Keratinocyte (primary cell): ENCODE data around the gene SAMD14. TPM values are rescaled to one million over a fixed set of nuclear protein-coding genes. Genes with fewer than 3 reads are reported as not detected.

Experiments used
- DNase-seq: peaks from one replicate; pipeline ENCODE4 v3.0.0-alpha.2; 2011; ENCODE audit warnings: low read depth, missing footprints, low spot score
- FAIRE-seq: peaks from 2 replicates; lab custom pipeline; 2011; peaks lifted over from hg19 to GRCh38; lab: Jason Lieb, UNC
- H2AFZ ChIP-seq: 2 replicates; pipeline ENCODE4 v1.6.0; 2012; ENCODE audit warnings: low read length, control low read depth, inconsistent platforms; ENCODE audit not compliant: control insufficient read depth
- H3K27ac ChIP-seq: 2 replicates; pipeline ENCODE4 v1.5.1; 2011; ENCODE audit warnings: low read length; ENCODE audit not compliant: control insufficient read depth, insufficient read depth
- H3K27me3 ChIP-seq: 3 replicates; pipeline ENCODE4 v1.6.0; 2011; ENCODE audit warnings: low read length; ENCODE audit not compliant: control insufficient read depth, insufficient read depth; ENCODE audit errors: extremely low read depth
- H3K36me3 ChIP-seq, 2 experiments: 2 replicates in 1 of 2; 3 replicates in 1 of 2; pipeline ENCODE4 v1.5.1; 2011; ENCODE audit warnings: low read length in 2 of 2, mild to moderate bottlenecking in 1 of 2; ENCODE audit not compliant: control insufficient read depth in 2 of 2, insufficient read depth in 2 of 2; ENCODE audit errors: extremely low read depth in 1 of 2
- H3K4me1 ChIP-seq: 3 replicates; pipeline ENCODE4 v1.5.1; 2011; ENCODE audit warnings: low read length; ENCODE audit not compliant: control insufficient read depth, insufficient read depth; ENCODE audit errors: extremely low read depth
- H3K4me2 ChIP-seq: 3 replicates; pipeline ENCODE4 v1.6.0; 2011; ENCODE audit warnings: low read depth, low read length; ENCODE audit not compliant: control insufficient read depth, insufficient read depth; ENCODE audit errors: extremely low read depth
- H3K4me3 ChIP-seq, 3 experiments: fragments of 200-600 bp in 1 of 3; sonication (generic) in 1 of 3; 2 replicates in 2 of 3; 3 replicates in 1 of 3; pipeline ENCODE4 v1.5.1; 2011 to 2016; ENCODE audit warnings: low read length in 3 of 3, mild to moderate bottlenecking in 3 of 3, control low read depth in 2 of 3, inconsistent platforms in 1 of 3, low read depth in 1 of 3, mixed read lengths in 1 of 3, mixed run types in 1 of 3, moderate library complexity in 1 of 3; ENCODE audit not compliant: control insufficient read depth in 2 of 3, insufficient read depth in 2 of 3; ENCODE audit errors: extremely low read depth in 1 of 3
- H3K79me2 ChIP-seq: 2 replicates; pipeline ENCODE4 v1.6.0; 2012; ENCODE audit warnings: low read length; ENCODE audit not compliant: control insufficient read depth, insufficient read depth
- H3K9ac ChIP-seq: 3 replicates; pipeline ENCODE4 v1.6.0; 2011; ENCODE audit warnings: low read length; ENCODE audit not compliant: control insufficient read depth, insufficient read depth; ENCODE audit errors: extremely low read depth
- H3K9me1 ChIP-seq: 3 replicates; pipeline ENCODE4 v1.6.0; 2011; ENCODE audit warnings: low read length; ENCODE audit not compliant: control insufficient read depth, insufficient read depth; ENCODE audit errors: extremely low read depth
- H3K9me3 ChIP-seq: 2 replicates; pipeline ENCODE4 v1.5.1; 2012; ENCODE audit warnings: low read depth, low read length; ENCODE audit not compliant: control insufficient read depth
- H4K20me1 ChIP-seq: 3 replicates; pipeline ENCODE4 v1.6.0; 2011; ENCODE audit warnings: low read length; ENCODE audit not compliant: control insufficient read depth, insufficient read depth; ENCODE audit errors: extremely low read depth
- CTCF ChIP-seq, 3 experiments: IDR thresholded peaks in 1 of 3; conservative IDR thresholded peaks in 1 of 3; optimal IDR thresholded peaks in 1 of 3; 2 replicates in 2 of 3; 3 replicates in 1 of 3; pipeline versions ENCODE3 to v1.5.1; 2011; ENCODE audit warnings: low read length in 3 of 3, mild to moderate bottlenecking in 3 of 3, moderate library complexity in 2 of 3, control low read depth in 1 of 3, inconsistent platforms in 1 of 3; ENCODE audit not compliant: insufficient read depth in 2 of 3; ENCODE audit errors: extremely low read depth in 1 of 3
- EZH2 ChIP-seq: IDR thresholded peaks from one replicate; pipeline ENCODE4 v1.6.1; 2012; ENCODE audit warnings: inconsistent platforms, mild to moderate bottlenecking, low read length, moderate library complexity
- dilution Hi-C: fragments of 300-500 bp; cut with MboI; formaldehyde crosslinking; loops from one replicate; pipeline ENCODE4 v1.7.0; 2020; ENCODE audit warnings: low sequenced_read_pairs; ENCODE audit not compliant: extremely low pct_ligation_motif_present
- polyA plus RNA-seq, 5 experiments: library from polyadenylated mRNA; depleted of rRNA in 3 of 5; stranded (reverse) in 3 of 5; stranded (forward) in 1 of 5; unstranded in 1 of 5; fragments of >200 nt; gene quantifications; 1 replicate in 1 of 5; 2 replicates in 3 of 5; 3 replicates in 1 of 5; pipeline versions ENCODE4 v1.2.1 to v1.2.3, GENCODE V29; 2011 to 2012; ENCODE audit warnings: missing spikeins in 2 of 5, low read depth in 1 of 5, low replicate concordance in 1 of 5

The SAMD14 gene
- polyA plus RNA-seq, 1 donor (not counting 4 experiments of a cell fraction or from before 2014, with no cell fraction given) = not detected

DNA sequence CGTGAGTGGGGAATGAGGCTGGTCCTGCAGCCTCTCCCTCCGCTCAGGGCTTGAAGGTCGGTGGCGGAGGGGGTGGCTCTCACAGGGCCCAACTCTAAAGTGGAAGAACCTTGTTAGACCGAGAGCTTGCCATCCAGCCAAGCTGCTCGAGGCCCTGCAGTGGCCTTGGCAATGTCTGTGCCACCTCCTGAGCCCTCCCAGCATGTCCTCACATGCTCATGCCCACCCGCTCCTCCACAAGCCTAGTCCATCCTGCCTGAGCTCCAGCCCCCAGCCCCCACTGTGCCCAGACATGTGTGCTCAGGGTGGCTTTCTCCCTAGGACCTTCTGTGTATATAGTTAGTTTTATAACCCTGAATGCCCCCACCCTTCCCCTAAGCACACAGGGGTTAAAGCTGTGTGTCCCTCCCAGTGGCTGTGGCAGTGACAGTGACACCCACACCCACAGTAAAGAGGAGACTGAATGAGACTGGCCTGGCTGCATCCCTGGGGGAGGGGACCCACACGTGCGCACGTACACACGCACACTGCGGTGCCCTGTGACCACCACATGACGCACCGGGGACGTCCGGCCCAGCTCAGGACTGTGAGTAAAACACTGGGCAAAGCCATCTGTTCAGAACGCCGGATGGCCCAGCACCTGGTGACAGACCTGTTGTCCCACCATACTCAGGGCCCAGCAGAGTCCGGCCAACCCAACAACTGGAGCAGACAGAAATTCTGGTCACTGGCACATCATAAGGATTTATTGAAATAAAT lies 19.2 kb downstream of the SAMD14 start:
- FAIRE-seq = no peak
- no peak overlapping the region for H3K27ac ChIP-seq
- H3K9ac ChIP-seq = no peak overlapping the region
- H3K4me1 ChIP-seq = peaks cover 28% of the 10 kb centered on the region
- H3K4me2 ChIP-seq = no peak overlapping the region
- H3K79me2 ChIP-seq = no peaks in the 10 kb centered on the region
- H4K20me1 ChIP-seq = no peaks in the 10 kb centered on the region
- dilution Hi-C loops = no loop called here
- peaks cover 0 to under 1% of the 10 kb centered on the region in 2 experiments for H3K36me3 ChIP-seq
- DNase-seq = no peak
- no peaks in the 10 kb centered on the region for H3K9me3 ChIP-seq
- H3K9me1 ChIP-seq = no peaks in the 10 kb centered on the region
- H2AFZ ChIP-seq = no peak overlapping the region
- H3K4me3 ChIP-seq = no peak overlapping the region
- H3K27me3 ChIP-seq = no peaks in the 10 kb centered on the region
- no peak for TF ChIP-seq CTCF (optimal IDR thresholded peaks at IDR 0.05 in 1 of 3, IDR thresholded peaks at IDR 0.05 in 1 of 3, conservative IDR thresholded peaks at IDR 0.05 in 1 of 3; ENCODE audit: extremely low read depth in 1 of 3, insufficient read depth in 2 of 3, low read length in 3 of 3)
- no peak for TF ChIP-seq EZH2

DNA sequence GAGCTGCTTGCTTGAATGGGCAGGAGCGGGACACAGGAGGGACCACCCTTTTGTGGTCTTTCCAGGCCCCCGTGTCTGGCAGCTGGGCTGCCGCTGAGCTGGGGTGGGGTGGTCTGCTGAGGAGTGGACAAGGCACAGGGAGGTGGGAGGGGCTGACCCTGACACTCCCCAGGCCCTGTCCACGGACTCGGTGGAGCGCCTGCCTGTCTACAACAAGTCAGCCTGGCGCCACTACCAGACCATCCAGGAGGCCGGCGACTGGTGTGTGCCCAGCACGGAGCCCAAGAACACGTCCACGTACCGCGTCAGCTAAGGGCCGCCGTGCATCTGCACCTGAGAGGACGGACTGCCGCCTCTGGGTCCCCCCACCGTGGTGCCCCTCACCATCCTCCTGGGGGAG lies 20.2 kb downstream of the SAMD14 start:
- TF ChIP-seq EZH2 (no peak), CTCF (optimal IDR thresholded peaks at IDR 0.05 in 1 of 3, IDR thresholded peaks at IDR 0.05 in 1 of 3, conservative IDR thresholded peaks at IDR 0.05 in 1 of 3; ENCODE audit: extremely low read depth in 1 of 3, insufficient read depth in 2 of 3, low read length in 3 of 3) (no peak)
- Histone ChIP-seq H3K27ac (no peak overlapping the region), H3K4me2 (no peak overlapping the region), H2AFZ (no peak overlapping the region), H3K4me3 (no peak overlapping the region), H3K9ac (no peak overlapping the region), H3K4me1 (peaks cover 28% of the 10 kb centered on the region), H3K36me3 (peaks cover 0 to 2% of the 10 kb centered on the region in 2 experiments), H4K20me1 (no peaks in the 10 kb centered on the region), H3K9me1 (no peaks in the 10 kb centered on the region), H3K79me2 (no peaks in the 10 kb centered on the region), H3K9me3 (no peaks in the 10 kb centered on the region), H3K27me3 (no peaks in the 10 kb centered on the region)
- dilution Hi-C loops = no loop called here
- no peak for DNase-seq
- FAIRE-seq = no peak
